22Rv1 (cell line): ENCODE results near the gene TTC32.

Source experiments
- CTCF ChIP-seq: fragments of 450-650 bp; IDR thresholded peaks from 2 replicates; pipeline ENCODE4 v1.5.1; 2017; ENCODE audit warnings: mild to moderate bottlenecking
- ZFX ChIP-seq: fragments of 450-650 bp; IDR thresholded peaks from 2 replicates; pipeline ENCODE4 v1.6.1; 2017; ENCODE audit warnings: antibody characterized with exemption, borderline replicate concordance

GRCh38 chr2:19936203-19936602 is 34.4 kb upstream of the TTC32 start:
- no peak for TF ChIP-seq CTCF
- no peak for TF ChIP-seq ZFX
